Activated CD4-positive, alpha-beta T cell treated with anti-CD3 and anti-CD28 coated beads, Interleukin-2, amount 50 U/mL, for 48 hours (primary cell): ENCODE data around the gene DDR2.

Experiments
- DNase-seq, 2 experiments: peaks; one replicate each; pipeline ENCODE4 v3.0.0-alpha.2; 2020

The DDR2 gene

GRCh38 chr1:162674034-162674608 lies 41.9 kb downstream of the DDR2 start:
- no peak for DNase-seq

GRCh38 chr1:162676087-162676486 lies 43.8 kb downstream of the DDR2 start:
- no peak for DNase-seq

DNA sequence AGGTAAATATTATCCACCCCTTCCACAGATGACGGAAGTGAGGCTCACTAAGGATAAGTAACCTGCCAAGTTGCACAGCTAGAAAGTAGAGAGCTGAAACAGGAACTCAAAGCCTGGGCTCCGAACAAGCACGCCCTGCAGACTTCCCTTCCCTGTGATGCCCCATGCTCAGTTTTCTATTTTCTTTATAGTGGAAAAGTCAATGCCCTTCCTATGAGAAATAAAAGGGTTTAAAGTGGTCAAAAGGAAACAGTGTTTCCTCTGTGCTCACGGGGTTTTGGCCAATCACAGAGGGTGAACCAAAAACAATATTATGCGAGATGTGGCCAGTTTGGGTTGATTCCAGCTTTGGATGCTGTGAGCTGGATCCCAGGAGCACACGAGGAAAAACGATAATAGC lies 44.5 kb downstream of the DDR2 start:
- no peak for DNase-seq

DNA sequence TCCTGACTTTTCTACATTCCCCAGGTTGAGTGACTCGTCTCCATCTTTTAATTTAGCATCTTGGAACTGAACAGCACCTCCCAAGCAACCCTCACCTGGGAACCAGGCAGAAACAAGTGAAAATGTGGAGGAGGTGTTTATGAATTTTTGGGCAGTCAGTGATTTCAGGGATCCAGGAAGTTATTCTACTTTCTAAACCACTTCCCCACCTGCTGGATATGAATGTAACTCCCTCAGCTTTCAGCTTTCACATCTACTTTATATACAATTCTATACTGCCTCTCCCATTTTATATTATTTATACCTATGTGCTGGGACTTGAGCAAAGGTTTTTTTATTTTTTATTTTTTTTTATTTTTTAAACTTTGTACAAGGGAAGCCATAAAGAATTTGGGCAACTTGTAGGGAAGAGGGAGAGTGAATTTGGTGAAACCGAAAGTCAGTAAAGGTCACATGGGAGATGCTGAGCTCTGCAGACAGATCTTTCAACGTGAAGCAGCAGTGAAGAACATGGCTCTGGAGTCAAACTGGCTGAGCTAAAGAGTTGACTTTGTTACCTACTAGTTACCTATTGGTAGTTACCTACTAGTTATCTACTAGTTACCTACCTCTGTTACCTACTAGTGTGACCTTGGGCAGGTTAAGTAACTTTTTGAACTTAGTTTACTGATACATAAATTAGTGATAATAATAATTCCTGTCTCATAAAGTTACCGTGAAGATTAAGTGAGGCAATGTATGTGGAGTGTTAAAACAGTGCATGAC lies 45.5 kb downstream of the DDR2 start:
- DNase-seq = no peak

DNA sequence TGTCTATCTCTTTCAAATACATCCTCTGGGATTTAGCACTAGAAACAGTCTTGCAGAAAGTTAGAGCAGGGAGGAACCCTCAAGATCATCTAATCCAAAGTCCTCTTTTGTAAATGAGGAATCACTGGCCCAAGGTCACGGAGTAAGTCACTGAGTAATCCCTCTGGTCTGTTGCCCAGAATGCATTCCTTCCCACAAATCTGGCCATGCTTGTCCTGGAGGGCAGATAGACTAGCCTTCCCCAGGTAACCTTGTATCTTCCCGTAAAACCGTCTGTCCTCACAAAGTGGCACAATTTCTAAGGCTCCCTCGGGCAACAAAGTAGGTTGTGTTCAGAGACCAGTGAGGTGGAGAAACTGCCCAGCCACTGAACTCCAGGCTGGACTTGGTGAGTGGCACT lies 46.2 kb downstream of the DDR2 start:
- no peak for DNase-seq

DNA sequence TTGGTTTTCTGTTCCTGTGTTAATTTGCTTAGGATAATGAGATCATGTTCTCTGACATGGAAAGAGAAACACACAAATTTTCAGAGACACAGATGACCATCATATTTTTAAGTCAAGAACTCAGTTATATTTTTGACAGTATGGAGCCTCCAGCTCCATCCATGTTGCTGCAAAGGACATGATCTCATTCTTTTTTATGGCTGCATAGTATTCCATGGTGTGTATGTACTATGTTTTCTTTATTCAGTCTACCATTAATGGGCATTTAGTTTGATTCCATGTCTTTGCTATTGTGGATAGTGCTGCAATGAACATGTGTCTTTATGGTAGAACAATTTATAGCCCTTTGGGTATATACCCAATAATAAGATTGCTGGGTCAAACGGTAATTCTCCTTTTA lies 47.0 kb downstream of the DDR2 start:
- DNase-seq = no peak

GRCh38 chr1:162680419-162681121 lies 48.3 kb downstream of the DDR2 start:
- no peak for DNase-seq

DNA sequence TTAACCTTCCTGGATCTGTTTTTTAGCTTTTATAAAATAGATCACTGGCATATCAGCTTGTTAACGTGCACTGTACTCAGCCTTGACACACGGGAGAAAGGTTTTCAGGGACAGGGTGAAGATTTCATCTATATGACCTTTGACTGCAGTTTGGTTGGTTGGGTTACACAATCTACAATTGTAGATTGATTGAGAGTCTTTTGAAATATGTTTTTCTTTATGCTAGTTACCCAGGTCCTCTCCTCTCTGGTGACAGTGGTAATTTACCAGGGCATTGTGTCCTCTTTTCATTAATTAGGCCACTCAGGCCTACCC lies 48.8 kb downstream of the DDR2 start:
- DNase-seq = no peak

DNA sequence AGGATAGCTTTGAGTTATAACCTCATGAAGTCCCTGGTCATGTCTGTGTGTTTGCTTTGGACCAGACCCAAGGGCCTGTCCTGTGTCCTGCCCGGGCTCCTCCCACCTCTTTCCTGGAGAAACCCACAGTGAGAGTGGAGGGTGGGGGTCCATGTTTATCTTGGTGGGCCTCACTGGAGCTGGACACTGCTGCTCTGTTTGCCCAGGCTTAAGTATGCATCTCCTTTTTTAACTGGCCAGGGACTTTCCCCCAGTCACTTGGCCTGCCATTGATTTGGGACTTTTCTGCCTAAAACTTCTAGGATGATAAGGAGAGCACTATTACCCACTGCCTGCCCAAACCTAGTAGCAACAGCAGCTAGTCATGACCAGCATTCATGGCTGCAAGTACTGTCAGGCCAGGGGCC lies 49.8 kb downstream of the DDR2 start:
- no peak for DNase-seq

GRCh38 chr1:162687870-162688269 lies 55.6 kb downstream of the DDR2 start:
- no peak for DNase-seq

- no peak for DNase-seq
Measured at GRCh38 chr1:162688521-162688920, 56.3 kb downstream of the DDR2 start.

DNA sequence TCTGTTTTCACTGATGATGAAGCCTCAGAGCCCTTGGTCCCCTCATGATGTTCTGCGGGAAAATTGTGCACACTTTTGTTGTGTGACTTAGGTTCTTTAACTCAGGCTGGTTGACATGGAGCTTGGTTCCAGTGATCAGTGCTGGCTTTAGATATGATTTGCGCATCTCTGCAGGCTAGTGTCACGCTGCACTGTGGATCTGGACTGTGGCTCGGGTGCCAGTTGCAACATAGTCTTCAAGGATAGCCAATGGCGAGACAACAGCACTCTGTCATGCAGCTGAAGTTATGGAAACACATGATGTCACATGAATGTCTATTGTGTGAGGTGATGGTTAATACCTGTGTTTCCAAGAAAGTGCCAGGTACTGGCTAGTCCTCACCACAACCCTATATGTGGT lies 56.7 kb downstream of the DDR2 start:
- no peak for DNase-seq

- no peak for DNase-seq
Measured at GRCh38 chr1:162689745-162690671, 57.7 kb downstream of the DDR2 start.

- DNase-seq = no peak
Measured at GRCh38 chr1:162690672-162691434, 58.6 kb downstream of the DDR2 start.

DNA sequence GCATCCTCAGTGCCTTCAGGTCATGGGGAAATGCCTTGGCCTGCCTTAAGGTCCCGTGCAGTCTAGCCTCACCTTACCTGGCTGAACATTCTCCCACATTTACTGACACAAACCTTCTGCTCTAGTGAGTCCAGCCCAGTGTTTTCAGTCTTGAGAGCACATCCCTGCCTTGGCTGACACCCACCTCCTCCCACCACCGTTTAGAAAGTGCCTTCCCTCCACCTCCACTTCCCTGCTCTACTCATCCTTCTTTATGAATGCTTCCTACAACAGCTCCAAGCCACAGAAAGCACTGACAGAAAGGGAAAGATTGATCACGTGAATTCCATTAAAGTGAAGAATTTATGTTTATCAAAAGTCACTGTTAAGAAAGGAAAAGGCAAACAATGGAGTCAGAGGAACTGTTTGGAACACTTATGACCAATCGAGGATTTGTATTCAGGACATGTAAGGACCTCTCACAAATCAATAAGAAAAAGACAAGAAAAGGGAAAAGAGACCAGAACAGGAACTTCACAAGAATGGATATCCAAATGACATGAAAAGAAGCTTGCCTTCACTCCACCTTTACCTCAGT lies 59.8 kb downstream of the DDR2 start:
- DNase-seq = no peak

GRCh38 chr1:162694911-162695310 lies 62.6 kb downstream of the DDR2 start:
- DNase-seq = no peak

- no peak for DNase-seq
Measured at GRCh38 chr1:162695687-162696086, 63.4 kb downstream of the DDR2 start.

DNA sequence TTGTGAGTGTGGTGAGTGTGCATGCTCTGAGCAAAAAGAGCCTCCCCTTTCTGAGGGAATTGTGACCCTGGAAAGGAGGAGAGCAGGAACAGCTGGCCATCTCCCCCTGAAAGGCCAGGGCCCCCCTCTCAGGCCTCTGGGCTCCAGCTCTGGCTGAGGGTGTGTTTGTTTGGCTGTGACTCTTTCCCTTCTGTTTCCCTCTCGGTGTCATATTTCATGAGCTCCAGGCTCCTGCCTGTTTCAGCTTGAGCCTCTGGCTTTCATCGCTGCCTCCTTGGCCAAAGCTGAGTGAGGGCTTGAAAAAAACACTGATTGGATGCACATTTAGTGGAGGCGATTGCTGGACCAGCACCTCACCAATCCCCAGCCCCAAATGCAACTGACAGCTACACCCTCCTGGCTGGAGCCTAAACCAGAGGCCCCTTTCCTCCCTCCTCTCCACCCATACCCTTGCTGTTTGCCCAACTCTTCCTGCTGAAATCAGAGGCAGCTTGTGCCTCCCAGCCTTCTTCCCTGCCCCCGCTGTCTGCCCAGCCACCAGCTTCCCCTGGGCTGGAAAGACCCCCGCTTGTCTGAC lies 64.1 kb downstream of the DDR2 start:
- no peak for DNase-seq

- DNase-seq = no peak
Measured at GRCh38 chr1:162697140-162697895, 65.1 kb downstream of the DDR2 start.

GRCh38 chr1:162699366-162699765 lies 67.1 kb downstream of the DDR2 start:
- no peak for DNase-seq

DNA sequence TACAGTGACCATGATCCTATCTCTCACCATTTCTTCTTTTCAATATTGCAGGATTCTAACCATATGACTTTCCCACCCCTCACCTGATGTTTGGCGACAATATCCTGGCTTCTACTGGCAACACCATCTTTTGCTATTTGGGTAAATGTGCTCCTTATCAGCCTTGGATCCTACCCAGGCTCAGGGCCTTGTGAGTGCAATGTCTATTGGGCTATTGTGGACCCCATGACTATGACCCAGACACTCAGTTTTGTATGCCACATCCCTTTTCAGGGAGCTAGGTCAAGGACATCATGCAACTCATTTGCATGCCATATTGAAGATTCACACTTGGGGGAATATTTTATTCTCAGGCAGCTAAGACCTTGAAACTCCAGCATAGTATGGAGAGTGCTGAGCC lies 67.9 kb downstream of the DDR2 start:
- no peak for DNase-seq
